HFFc6 (cell line): ENCODE data around the gene CD96. TPM values are rescaled to one million over a fixed set of nuclear protein-coding genes. Genes with fewer than 3 reads are reported as not detected.

Source experiments
- DNase-seq: peaks from one replicate; pipeline ENCODE4 v3.0.0-alpha.2; 2018
- H3K27ac Mint-ChIP-seq: 2 replicates; pipeline ENCODE4 v1.8.0; 2020; ENCODE audit warnings: mild to moderate bottlenecking, mixed read lengths
- H3K27me3 Mint-ChIP-seq: 2 replicates; pipeline ENCODE4 v1.8.0; 2021; ENCODE audit warnings: mild to moderate bottlenecking, moderate library complexity, mixed read lengths; ENCODE audit not compliant: insufficient read depth
- H3K36me3 Mint-ChIP-seq: 2 replicates; pipeline ENCODE4 v1.8.0; 2021; ENCODE audit warnings: low read depth, mixed read lengths
- H3K4me1 Mint-ChIP-seq: 2 replicates; pipeline ENCODE4 v1.8.0; 2020; ENCODE audit warnings: low read depth, mixed read lengths
- H3K4me3 Mint-ChIP-seq: 2 replicates; pipeline ENCODE4 v1.8.0; 2020; ENCODE audit warnings: mild to moderate bottlenecking, moderate library complexity, mixed read lengths
- H3K9me3 Mint-ChIP-seq: 2 replicates; pipeline ENCODE4 v1.8.0; 2020; ENCODE audit warnings: mild to moderate bottlenecking, mixed read lengths
- CTCF ChIP-seq: fragments of 200-600 bp; sonication (generic); IDR thresholded peaks from 2 replicates; pipeline ENCODE4 v1.5.0; 2021; ENCODE audit warnings: antibody characterized with exemption, mild to moderate bottlenecking
- total RNA-seq, 6 experiments: library from RNA; stranded (reverse); fragmentation: NEBNext Ultra II Directional; extraction: Animal tissue kit (Norgen Biotek cat#: 25700); gene quantifications; 2 replicates in 1 of 6; 3 replicates in 5 of 6; pipeline ENCODE4 v1.2.3, GENCODE V29; 2021

The CD96 gene
- total RNA-seq, 6 experiments from 2014 or later: not detected

- H3K4me3 Mint-ChIP-seq: no peak overlapping the region
- peak overlapping the region; percentile 32 for H3K27ac Mint-ChIP-seq
- H3K27me3 Mint-ChIP-seq: no peaks in the 10 kb centered on the region; the same call in 1 of the 2 replicates
- TF ChIP-seq CTCF: no peak
- peaks cover 62% of the 10 kb centered on the region for H3K4me1 Mint-ChIP-seq
- H3K9me3 Mint-ChIP-seq: peaks cover 18% of the 10 kb centered on the region
- DNase-seq: peak; percentile 54
- H3K36me3 Mint-ChIP-seq: peaks cover 9% of the 10 kb centered on the region; the same call in 1 of the 2 replicates
Observed at GRCh38 chr3:111534701-111535100, 7.3 kb upstream of the CD96 start.

- no peaks in the 10 kb centered on the region; the same call in 1 of the 2 replicates for H3K27me3 Mint-ChIP-seq
- H3K9me3 Mint-ChIP-seq: no peaks in the 10 kb centered on the region
- H3K36me3 Mint-ChIP-seq: no peaks in the 10 kb centered on the region
- H3K27ac Mint-ChIP-seq: no peak overlapping the region
- H3K4me3 Mint-ChIP-seq: peak overlapping the region; percentile 49
- TF ChIP-seq CTCF: no peak
- H3K4me1 Mint-ChIP-seq: peaks cover 51% of the 10 kb centered on the region
- peak; percentile 17 for DNase-seq
Observed at GRCh38 chr3:111538111-111538510, 3.9 kb upstream of the CD96 start.

- TF ChIP-seq CTCF: no peak
- Mint-ChIP-seq H3K27ac (peak overlapping the region; percentile 12; the same call in 1 of the 2 replicates), H3K36me3 (no peaks in the 10 kb centered on the region), H3K4me3 (peak overlapping the region; percentile 49), H3K9me3 (no peaks in the 10 kb centered on the region), H3K4me1 (peaks cover 50% of the 10 kb centered on the region), H3K27me3 (no peaks in the 10 kb centered on the region; the same call in 1 of the 2 replicates)
- DNase-seq: peak; percentile 22
Observed at GRCh38 chr3:111538681-111539083, 3.3 kb upstream of the CD96 start.

GRCh38 chr3:111539351-111540331 lies 2.4 kb upstream of the CD96 start:
- peak; percentile 83 for TF ChIP-seq CTCF
- peaks cover 1% of the 10 kb centered on the region for H3K27me3 Mint-ChIP-seq
- 0 out of 2 replicates have a peak overlapping the region, but pooled peaks have one; percentile 2 for H3K27ac Mint-ChIP-seq
- peaks cover 40% of the 10 kb centered on the region for H3K4me1 Mint-ChIP-seq
- H3K36me3 Mint-ChIP-seq: no peaks in the 10 kb centered on the region
- H3K4me3 Mint-ChIP-seq: peak overlapping the region; percentile 33
- peak; percentile 44 for DNase-seq
- no peaks in the 10 kb centered on the region for H3K9me3 Mint-ChIP-seq

GRCh38 chr3:111541391-111541790 lies 606 bp upstream of the CD96 start:
- H3K27ac Mint-ChIP-seq: no peak overlapping the region
- H3K4me1 Mint-ChIP-seq: peaks cover 27% of the 10 kb centered on the region
- H3K4me3 Mint-ChIP-seq: no peak overlapping the region
- TF ChIP-seq CTCF: no peak
- peaks cover 1% of the 10 kb centered on the region; the same call in 1 of the 2 replicates for H3K27me3 Mint-ChIP-seq
- no peaks in the 10 kb centered on the region for H3K36me3 Mint-ChIP-seq
- no peaks in the 10 kb centered on the region for H3K9me3 Mint-ChIP-seq
- no peak for DNase-seq
